Right atrium auricular region (tissue), 2 donors: Measurements from ENCODE around the gene PCGF1. TPM values are rescaled to one million over a fixed set of nuclear protein-coding genes. Genes with fewer than 3 reads are reported as not detected.

Source experiments
- DNase-seq: peaks from one replicate; pipeline ENCODE4 v3.0.0-alpha.2; 2019; ENCODE audit warnings: low spot score
- H3K27ac ChIP-seq, 2 donors: fragments of 200-600 bp; sonication (generic); 1 replicate in 1 of 2; 2 replicates in 1 of 2; pipeline ENCODE4 v1.5.1; 2016 to 2019
- H3K27me3 ChIP-seq, 2 donors: fragments of 200-600 bp; sonication (generic); one replicate each; pipeline versions ENCODE4 v1.5.1 to v1.6.0; 2017 to 2019
- H3K36me3 ChIP-seq: fragments of 200-600 bp; sonication (generic); one replicate; pipeline ENCODE4 v1.5.1; 2016
- H3K4me1 ChIP-seq, 2 donors: fragments of 200-600 bp; sonication (generic); one replicate each; pipeline versions ENCODE4 v1.5.1 to v1.6.0; 2017 to 2019
- H3K4me3 ChIP-seq, 2 donors: fragments of 200-600 bp; sonication (generic); 1 replicate in 1 of 2; 2 replicates in 1 of 2; pipeline ENCODE4 v1.5.1; 2017 to 2019; ENCODE audit warnings: mild to moderate bottlenecking in 1 of 2, moderate library complexity in 1 of 2
- H3K9me3 ChIP-seq, 2 donors: fragments of 200-600 bp; sonication (generic); one replicate each; pipeline ENCODE4 v1.5.1; 2019
- total RNA-seq, 2 donors: library from RNA; depleted of rRNA; stranded (reverse); fragments of >200 nt; gene quantifications; one replicate each; pipeline ENCODE4 v1.1.0, GENCODE V29; 2016
- TF ChIP-seq, protein P1 (sequence below), 2 donors: fragments of 200-600 bp; sonication (generic); IDR thresholded peaks; one replicate each; pipeline ENCODE4 v1.5.1; 2019; ENCODE audit warnings: antibody characterized with exemption in 2 of 2

PCGF1 gene
- total RNA-seq, 2 donors from 2014 or later, result 15.2 to 19.0 TPM

DNA sequence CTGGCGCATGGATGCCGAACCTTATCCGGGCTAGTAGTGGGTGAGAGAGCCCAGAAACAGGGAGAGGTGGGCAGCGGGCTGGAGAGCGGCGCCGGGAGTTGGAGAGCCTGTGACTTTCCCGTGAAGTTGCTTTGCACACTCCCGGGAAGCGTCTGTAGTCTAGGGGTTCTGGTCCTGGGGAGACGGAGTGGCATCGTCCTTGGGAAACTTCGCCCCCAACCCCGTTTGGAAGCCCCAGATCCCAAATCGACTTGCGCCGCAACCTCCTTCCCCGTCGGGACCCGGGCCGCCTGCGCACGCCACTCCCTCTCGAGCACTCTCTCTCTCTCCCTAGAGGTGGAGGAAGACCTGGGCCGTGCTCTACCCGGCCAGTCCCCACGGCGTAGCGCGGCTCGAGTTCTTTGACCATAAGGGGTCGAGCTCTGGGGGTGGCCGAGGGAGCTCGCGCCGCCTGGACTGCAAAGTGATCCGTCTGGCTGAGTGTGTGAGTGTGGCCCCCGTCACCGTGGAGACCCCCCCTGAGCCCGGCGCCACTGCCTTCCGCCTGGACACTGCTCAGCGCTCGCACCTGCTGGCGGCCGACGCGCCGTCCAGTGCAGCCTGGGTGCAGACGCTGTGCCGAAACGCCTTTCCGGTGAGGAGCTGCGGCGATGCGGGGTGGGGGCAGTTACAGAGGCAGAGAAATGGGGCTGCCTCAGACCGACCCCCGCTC is 47.5 kb upstream of the PCGF1 start:
- H3K27ac ChIP-seq, result peak overlapping the region; percentile 85 to 89
- H3K4me1 ChIP-seq, result peaks cover 0 to 17% of the 10 kb centered on the region in 2 donors
- no peaks in the 10 kb centered on the region for H3K9me3 ChIP-seq
- no peaks in the 10 kb centered on the region for H3K36me3 ChIP-seq
- DNase-seq, result no peak
- H3K27me3 ChIP-seq, result no peaks in the 10 kb centered on the region
- TF ChIP-seq, protein P1, sequence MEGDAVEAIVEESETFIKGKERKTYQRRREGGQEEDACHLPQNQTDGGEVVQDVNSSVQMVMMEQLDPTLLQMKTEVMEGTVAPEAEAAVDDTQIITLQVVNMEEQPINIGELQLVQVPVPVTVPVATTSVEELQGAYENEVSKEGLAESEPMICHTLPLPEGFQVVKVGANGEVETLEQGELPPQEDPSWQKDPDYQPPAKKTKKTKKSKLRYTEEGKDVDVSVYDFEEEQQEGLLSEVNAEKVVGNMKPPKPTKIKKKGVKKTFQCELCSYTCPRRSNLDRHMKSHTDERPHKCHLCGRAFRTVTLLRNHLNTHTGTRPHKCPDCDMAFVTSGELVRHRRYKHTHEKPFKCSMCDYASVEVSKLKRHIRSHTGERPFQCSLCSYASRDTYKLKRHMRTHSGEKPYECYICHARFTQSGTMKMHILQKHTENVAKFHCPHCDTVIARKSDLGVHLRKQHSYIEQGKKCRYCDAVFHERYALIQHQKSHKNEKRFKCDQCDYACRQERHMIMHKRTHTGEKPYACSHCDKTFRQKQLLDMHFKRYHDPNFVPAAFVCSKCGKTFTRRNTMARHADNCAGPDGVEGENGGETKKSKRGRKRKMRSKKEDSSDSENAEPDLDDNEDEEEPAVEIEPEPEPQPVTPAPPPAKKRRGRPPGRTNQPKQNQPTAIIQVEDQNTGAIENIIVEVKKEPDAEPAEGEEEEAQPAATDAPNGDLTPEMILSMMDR (IDR thresholded peaks at IDR 0.05), result no peak
- peak overlapping the region; percentile 68 to 71 for H3K4me3 ChIP-seq

DNA sequence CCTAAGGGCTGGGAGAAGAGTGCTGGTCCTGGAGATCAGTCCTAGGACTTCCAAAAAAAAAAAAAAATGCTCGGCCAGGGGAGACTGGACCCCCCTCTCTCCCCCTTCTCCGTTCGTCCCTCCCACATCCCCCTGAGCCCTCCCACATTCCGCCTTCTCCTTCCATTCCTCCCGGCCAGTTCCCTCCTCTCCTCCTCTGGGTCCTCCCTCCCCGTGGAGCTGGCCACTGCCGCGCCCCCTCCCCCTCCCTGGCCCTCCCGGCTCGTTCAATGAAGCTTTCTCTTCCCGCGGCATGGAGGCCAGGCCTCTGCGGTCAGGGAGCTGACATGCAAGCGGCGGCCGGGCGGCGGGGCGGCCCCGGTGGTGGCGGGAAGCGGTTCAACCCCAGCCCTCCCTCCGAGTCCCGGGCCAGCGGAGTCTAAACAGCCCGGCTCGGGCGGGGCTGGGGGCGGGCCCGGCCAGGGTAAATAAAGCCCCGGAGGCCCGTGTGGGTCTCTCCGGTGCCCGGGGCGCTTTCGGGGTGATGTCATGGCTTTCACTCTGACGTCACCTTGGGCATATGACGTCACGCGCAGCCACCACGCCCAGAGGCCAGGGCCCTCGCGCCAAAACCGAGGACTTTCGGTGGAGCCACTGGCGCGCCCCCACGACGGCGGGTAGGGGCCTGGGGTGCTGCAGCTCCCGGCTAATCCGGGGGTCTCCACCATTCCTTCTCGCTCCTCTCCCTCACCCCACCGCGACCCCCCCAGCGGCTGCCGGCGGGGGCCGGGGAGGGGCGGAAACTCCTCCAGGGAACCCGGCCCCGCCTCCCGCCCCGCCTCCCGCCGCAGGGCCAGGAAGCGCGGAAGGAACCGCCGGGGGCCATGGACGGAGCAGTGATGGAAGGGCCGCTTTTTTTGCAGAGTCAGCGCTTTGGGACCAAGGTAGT is 46.7 kb upstream of the PCGF1 start, which contains the start of the genes DOK1 and LOXL3:
TSS of gene DOK1 (plus strand) at position 829 of the 928 bp plus-strand sequence. CDS start at position 864, 35 bp downstream.
TSS of gene LOXL3 (minus strand) at position 51 of the 928 bp plus-strand sequence. CDS start 1,308 bp downstream, outside the sequence.
- Histone ChIP-seq H3K27me3 (no peaks in the 10 kb centered on the region), H3K4me1 (peaks cover 0 to 25% of the 10 kb centered on the region in 2 donors), H3K4me3 (peak within 1 kb of the TSS; percentile 68 to 71), H3K9me3 (no peaks in the 10 kb centered on the region), H3K27ac (peak within 1 kb of the TSS; percentile 85 to 89), H3K36me3 (no peaks in the 10 kb centered on the region)
- DNase-seq, result peak; percentile 88
- TF ChIP-seq, protein P1 (IDR thresholded peaks at IDR 0.05), result no peak

DNA sequence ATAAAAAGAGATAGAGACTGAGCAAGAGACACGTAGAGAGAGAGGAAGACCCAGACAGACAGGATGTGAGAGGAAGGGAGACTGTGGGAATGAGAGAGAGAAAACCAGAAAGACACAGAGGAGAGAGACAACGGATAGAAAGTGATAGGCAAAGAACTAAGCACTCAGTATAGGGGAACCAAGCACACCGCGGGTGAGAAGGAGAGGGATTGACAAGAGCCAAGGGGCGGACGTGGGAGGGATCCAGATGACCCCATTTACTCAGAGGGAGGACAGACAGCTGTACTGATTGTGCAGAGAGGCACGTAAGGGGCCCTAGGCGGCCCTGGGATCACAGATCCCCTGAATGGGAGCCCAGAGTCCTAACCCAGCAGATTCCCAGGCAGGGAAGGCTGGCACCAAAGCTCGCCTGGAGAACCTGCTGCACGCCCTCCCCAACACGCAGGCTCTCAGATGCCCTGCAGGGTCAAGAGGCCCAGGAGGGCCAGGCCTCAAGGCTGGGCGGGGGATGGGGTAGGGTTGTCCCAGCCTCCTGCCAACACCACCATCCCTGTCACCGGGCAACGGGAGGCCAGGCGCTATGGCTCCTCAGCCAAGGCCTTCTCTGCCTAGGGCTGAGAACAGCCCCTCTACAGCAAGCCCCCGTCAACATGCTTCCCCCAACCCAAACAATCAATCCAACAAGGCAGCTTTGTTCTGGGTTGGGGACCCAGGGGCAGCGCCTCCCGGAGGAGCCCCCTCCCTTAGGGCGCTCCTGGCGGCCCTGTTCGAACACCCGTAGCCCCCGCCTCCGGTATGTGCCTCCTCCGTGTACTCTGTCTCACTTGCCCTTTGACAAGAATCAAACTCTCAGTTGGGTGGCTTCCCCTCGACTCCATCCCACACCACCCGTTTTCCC is 45.7 kb upstream of the PCGF1 start:
- Histone ChIP-seq H3K36me3 (no peaks in the 10 kb centered on the region), H3K27ac (peak overlapping the region; percentile 85 to 89), H3K4me3 (peak overlapping the region; percentile 68 to 71), H3K9me3 (no peaks in the 10 kb centered on the region), H3K27me3 (no peaks in the 10 kb centered on the region), H3K4me1 (peaks cover 0 to 33% of the 10 kb centered on the region in 2 donors)
- DNase-seq, result no peak
- TF ChIP-seq, protein P1 (IDR thresholded peaks at IDR 0.05), result no peak

DNA sequence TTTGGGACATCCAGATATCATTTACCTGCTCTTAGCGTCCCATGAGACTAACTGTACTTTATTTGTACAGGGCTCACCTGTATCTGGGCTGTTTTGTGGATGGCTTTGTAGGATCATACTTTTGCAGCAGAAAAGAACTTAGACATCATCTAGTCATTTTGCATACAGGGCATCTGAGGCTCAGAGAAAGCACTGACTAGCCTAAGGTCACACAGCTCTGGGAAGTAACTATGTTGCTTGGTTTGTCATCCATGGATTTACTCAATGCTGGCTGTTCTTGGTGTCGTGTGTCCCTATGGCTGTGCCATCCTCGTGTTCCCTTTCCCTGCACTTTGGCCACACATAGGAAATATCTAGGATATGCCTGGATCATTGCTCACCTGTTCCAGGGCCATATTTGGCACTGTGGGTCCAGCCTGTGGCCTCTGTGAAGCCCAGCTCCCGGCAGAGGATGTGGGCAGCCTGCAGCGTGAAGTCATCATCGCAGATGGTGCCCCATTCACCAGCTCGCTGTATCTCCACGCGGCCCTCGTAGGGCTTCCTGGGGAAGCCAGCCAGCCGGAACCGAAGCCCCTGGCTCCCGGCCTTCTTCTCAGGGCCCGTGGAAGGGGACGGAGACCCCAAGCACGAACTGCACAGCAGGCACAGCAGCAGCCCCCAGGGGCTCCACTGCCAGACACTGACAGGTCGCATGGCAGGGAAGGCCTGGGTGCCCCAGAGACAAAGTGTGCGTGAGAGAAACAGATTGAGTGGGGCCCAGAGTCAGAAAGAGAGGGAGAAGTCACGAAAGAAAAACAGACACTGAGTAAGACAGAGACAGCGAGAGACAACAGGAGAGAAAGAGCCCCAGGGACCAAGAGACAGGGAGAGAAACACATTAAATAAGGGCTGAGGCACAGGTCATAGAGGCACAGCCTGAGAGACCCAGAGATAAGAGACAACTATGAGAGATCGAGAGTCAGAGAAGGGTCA is 44.7 kb upstream of the PCGF1 start:
- no peak for DNase-seq
- Histone ChIP-seq H3K27me3 (no peaks in the 10 kb centered on the region), H3K9me3 (no peaks in the 10 kb centered on the region), H3K27ac (no peak overlapping the region), H3K4me1 (peaks cover 0 to 34% of the 10 kb centered on the region in 2 donors), H3K4me3 (peak overlapping the region; percentile 68 to 71), H3K36me3 (no peaks in the 10 kb centered on the region)
- TF ChIP-seq, protein P1 (IDR thresholded peaks at IDR 0.05), result no peak
